NCI-H510A treated with DMSO at 0.1 percent for 48 hours (cell line): ENCODE measurements around the gene PRPS1L1.

Experiments used
- DNase-seq: peaks from one replicate; lab custom pipeline; 2025; lab: John Stamatoyannopoulos, UW

The PRPS1L1 gene

DNA sequence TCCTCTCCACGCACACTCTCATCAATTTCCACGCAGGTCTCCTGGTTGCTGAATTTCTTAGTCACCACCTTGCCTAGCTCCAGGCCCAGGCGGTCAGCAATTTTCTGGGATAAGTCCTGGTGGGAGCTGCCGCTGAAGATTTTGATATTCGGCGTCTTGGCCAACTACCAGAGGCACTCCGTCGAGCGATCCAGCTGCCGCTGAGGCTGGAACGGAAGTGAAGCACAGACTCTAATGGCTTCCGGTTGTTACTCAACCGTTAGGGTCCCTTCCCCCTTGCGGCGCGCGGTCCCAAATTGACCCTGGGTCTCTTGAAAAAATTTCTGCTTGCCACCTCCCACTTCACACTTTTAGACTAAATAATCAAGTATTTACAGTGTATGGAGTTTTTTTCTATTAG lies at the start of gene PRPS1L1:
Gene PRPS1L1, minus strand, starts transcription at position 219 of the 400 bp plus-strand sequence.
- no peak for DNase-seq

DNA sequence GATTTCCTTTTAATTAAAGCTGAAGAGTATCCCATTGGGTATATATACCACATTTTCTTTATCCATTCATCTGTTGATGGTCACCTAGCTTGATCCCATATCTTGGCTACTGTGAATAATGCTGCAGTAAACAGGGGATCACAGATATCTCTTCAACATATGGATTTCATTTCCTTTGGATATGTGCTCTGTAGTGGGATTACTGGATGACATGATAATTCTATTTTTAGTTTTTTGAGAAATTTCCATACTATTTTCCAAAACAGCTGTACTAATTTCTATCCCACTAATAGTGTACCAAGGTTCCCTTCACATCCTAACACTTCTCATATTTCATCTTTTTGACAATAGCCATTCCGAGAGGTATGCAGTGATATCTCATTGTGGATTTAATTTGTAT lies 48.8 kb upstream of the PRPS1L1 start:
- no peak for DNase-seq

DNA sequence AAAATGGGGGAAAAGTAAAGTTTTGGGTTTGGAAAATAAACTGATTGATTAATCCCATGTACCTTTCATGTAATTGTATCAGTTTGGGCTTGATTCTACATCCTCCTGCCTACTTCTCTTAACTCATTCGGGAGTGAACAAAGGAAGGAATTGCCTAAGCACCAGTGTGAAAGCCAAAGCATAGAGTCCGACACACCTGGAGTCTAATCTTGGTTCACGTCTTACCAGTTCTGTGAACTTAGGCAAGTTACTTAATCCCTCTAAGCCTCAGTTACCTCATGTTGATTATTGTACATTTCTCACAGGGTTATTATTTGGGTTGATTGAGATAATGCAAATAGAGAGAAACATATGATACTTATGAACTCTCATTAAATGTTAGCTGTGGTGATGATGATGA lies 41.1 kb upstream of the PRPS1L1 start:
- no peak for DNase-seq

DNA sequence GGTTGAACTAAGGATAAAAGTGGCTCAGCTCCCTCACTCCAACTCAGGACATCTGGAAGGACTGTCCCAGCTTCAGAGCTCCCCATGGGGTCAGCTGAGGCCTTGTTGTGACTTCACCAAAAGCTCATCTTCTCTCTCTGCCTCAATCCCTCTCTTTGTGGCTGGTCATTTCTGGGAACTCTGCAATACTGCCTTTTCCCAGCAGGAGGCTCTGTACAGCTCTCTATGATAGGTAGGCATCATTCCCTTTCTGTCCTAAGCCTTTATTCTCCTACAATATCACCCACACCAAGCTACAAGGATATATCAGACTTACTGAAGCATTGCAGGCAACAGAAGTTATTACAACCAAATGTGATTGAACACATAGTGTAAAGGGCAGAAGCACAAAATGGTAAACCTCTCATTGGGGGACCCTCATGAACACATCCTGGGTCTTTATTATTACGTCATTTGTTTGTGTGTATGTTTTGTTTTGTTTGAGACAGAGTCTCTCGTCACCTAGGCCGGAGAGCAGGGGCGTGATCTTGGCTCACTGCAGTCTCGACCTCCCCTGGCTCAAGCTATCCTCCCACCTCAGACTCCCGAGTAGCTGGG lies 36.7 kb upstream of the PRPS1L1 start:
- no peak for DNase-seq

DNA sequence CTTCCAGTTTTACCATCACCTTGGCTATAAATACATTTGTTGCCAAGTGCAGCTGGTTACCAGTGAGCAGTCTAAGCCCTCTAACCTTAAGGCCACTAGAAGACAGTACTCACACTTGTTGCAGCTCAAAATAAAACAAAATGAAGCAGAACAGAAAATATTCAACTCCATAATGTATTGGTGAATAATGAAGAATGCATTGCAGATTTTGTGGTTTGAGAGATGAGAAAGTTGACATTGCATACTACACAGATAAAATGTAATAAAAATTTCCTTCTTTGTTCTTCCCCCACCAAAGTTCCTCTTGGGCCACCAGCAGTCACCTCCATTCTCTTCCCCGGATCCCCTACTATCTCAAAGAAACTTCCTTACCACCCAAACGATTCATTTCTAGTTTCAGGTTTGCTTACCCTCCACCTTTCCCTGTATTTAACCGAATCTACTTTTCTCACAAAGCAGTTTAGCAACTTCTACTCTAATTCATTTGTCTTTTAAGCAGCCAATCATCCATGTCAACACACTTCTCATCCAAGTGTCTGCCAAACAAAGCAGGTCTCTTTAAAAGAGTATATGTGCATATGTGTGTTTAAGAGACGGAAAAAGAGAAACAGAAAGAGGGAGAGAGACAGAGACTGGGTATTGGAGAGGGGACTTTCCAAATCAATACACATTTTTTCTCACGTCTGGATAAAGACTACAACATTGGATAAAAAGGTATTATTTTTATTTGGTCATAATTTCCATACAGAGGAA lies 35.7 kb upstream of the PRPS1L1 start:
- no peak for DNase-seq

DNA sequence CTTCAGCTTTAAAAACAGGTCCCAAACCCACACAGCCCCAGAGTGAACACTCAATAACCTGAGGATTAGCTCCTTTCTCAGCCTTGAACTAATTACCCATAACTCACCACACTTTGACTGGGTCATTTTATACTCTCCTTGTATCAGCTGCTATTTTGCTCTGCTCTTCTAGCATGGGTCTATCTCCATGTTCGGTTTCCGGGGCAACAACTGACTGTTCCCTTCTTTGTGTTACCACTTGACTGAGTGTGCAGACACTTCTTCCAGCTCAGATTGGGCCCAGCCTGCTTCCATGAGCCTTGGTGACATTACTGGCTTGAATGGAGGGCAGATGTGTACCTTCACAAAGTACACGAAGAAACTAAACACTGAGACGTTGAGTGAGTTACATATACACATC lies 31.5 kb upstream of the PRPS1L1 start:
- DNase-seq, result no peak

DNA sequence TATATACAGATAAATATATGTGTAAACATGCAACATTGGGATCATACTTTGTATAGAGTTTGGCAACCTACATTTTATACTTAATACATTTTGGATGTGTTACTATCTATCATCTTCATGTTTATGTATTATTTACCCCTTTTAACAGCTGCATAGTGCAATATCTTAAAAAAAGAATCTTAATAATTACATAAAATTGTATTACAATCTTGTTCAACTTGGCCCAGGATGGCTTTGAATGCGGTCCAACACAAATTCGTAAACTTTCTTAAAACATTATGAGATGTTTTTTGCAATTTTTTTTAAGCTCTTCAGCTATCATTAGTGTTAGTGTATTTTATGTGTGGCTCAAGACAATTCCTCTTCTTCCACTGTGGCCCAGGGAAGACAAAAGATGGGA lies 26.3 kb upstream of the PRPS1L1 start:
- no peak for DNase-seq

DNA sequence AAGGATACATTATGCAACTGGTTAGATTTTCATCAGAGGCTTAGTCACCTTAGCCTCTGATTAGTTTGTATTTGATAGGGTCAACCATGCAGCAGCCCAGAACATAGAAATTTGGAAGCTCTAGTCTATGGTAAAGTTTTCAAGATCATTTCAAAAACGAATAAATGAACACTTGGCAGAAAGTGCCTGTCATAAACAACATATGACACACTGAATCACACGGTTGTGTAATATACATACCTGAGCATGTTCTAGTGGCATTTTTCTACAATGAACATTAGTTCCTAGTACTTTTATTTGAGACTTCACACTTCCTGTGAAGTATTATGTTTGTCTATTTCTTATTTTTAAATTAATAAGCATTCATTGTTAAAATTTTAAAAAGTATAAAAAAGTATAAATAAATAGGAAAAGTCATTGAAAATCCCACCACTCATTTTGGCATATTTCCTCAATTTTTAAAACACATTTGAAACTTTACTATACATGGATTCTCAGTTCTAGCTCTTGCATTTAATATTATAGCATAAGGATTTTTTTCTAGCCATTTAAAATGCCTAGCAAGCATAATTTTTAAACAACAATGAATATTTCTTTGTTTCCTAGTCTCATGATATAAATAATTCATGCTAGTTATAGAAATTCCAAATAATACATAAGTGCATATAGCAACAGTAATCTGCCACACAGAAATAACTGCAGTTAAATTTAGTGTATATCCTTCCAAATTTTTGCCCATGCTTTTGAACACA lies 25.7 kb upstream of the PRPS1L1 start:
- no peak for DNase-seq

DNA sequence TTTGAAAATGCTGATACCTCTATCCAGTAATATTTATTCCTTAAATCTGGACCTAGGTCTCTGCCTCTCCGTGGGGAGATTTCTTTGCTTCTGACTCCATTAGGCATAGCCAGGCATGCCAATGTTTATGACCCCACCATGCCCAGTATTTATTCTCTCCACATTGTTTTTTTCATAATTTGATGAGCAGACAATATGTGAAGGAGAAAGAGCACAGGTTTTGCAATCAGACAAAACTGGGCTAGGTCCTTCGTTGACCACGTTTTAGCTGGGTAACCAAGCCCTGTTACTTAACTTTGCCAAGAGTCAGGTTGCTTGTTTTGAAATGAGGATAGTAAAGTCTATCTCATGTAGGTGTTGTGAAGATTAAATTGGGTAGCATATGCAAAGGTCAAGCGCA lies 21.6 kb upstream of the PRPS1L1 start:
- no peak for DNase-seq

DNA sequence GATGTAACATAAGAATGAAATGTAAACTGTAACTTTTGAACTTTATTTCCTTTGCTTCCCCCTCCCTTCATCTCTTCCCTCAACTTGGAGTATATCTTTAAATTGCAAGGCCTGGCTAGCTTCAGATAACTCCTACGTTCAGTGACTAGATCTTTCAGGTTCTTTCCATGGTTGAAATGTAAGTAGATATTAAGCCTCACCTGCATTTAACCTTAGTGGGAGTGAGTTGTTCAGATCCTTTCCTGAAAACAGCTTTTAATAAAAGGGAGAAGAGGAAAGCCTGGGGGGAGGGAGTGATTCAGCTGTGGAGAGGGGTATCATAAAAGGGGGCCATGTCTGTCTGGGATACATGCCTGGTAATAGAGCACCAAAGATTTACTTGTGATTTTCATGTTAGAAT lies 19.0 kb upstream of the PRPS1L1 start:
- DNase-seq, result no peak

DNA sequence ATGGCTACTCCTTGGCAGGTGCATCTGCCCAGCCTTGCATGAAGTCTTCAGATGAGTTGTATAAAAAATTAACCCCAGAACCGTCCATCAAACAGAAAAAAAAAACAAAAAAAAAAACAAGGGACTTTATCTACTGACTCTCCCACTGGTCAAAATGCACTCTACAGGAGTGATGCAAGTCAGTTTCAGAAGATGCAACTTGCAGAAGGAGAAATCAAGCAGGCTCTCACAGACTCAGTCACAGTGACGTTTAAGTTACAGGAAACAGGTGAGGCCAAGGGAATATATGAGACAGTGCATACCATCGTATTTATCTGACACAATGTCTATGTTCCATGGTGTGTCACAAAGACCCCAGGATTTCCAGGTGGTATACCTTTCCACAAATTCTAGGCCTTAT lies 17.5 kb upstream of the PRPS1L1 start:
- no peak for DNase-seq

DNA sequence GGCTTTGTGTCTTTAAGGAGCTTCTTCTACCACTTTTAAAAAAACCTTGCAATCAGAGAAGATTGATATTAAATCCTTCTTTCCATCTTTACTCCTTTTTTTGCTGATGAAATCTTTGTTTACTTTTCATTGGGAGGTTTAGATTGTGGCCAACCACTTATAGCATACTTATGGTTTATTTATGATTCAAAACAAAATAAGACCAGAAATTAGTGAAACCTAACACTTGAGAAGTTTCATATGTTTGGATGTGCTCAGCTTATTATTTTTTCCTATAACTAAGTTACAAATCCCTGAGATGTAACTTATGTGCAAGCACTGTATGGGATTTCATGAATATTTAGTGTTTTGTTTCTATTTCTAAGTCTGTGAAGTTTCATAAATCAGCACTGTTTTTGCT lies 13.5 kb upstream of the PRPS1L1 start:
- DNase-seq, result no peak

DNA sequence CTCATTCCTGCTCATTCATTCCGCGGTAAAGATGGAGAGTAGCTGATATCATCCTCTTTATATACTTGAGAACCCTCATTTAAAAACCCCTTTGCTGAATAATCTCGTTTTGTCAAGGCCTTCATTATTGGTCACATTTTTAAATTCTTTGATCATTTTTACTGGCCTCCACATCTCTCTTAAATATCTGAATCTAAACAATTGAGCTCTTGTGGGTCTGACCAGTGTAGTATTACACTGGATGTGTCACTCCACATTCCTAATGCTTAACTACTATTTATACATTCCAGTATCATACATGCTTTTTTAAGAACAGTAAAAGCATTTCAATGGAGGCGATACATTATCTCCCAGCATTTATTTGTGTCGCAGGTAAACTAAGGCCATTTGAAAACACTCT lies 12.6 kb upstream of the PRPS1L1 start:
- DNase-seq, result no peak

DNA sequence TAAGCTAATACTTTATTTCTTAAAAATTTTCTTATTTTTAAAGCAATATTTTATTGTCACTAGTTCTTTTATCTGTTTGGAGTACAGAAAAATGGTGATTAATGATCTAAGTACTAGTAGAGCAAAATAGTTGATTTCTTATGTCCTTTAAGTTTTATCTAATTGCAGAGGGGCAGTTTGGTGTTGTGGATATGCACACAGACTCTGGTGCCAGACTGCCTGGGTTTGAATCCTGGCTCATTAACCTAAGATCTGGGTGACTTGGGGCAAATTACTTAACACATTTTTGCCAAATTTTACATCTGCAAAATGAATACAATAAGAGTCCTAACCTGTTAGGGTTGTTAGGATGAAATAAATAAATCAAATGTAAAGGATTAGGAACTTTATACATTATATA lies 10.7 kb upstream of the PRPS1L1 start:
- DNase-seq, result no peak

DNA sequence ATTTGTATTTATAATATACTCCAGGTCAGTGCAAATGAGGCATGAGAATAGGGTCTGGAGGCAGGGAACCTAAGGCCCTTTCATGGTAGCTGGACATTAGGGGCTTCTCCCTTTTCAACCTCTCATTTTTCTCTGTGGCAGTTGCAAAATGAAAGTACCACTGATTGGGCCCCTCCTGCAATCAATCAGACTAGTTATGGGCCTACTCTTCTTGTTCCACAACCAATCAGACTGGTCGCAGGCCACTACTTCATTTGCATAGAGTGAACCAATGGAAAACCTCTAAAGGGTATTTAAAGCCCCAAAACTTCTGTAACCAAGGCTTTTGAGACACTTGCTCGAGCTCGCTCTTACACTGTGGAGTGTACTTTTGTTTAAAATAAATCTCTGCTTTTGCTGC lies 10.0 kb upstream of the PRPS1L1 start:
- no peak for DNase-seq

DNA sequence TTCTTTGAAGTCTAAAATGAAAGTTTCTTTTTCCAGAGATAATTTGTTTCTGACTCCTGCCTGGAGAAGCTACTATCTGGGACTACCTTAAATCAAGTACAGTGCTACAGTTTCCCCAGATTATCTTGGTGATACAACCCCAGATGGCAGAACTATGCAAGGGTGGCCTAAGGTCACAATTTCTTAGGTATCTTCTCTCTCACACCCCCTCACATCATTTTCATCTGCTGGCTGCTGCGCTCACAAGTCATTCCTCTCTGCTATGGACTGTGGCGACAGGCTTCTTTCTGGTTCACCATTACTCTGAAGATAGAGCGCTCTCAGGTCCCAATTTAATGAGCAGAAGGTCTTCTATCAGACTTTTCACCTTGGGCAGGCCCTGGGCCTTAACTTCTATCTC lies 9.1 kb upstream of the PRPS1L1 start:
- DNase-seq, result no peak

DNA sequence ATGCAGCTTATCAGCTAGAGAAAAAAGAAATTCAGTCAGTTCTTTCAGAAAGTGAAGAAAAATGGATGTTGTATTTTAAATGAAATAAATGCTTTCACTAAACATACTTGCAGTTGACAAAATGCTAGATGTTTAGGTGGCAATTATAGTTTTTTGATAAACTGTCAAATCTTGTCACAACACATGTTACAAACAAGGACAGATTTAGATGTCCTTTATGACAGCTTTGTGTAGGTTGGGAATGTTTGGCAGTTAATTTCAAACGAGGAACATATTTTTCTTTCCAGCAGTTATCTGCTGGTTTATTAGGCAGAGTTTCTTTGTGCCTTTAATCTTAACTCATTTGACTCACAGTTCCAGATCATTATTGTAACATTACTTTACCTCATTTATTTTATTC lies 3.1 kb upstream of the PRPS1L1 start:
- no peak for DNase-seq

DNA sequence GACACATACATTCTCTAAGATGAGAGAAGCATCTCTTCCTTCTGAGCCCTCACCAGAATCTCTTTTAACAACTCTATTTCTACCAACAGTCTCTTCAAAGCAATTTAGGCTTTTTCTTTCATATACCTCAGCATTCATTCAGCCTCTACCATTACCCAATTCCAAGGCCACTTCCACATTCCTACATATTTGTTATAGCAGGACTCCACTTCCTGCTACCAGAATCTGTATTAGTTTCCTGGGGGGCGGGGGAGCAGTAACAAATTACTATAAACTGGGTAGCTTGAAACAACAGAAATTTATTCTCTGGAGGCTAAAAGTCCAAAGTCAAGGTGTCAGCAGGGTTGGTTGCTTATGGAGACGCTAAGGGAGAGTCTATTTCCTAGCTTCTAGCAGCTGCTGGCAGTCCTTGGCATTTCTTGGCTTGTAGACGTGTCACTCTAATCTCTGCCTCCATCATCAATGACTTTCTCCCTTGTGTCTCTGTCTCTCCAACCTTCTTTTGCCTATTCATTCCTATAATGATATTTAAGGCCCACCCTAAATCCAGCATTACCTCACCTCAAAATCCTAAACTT lies 7.4 kb downstream of the PRPS1L1 start:
- DNase-seq, result no peak

DNA sequence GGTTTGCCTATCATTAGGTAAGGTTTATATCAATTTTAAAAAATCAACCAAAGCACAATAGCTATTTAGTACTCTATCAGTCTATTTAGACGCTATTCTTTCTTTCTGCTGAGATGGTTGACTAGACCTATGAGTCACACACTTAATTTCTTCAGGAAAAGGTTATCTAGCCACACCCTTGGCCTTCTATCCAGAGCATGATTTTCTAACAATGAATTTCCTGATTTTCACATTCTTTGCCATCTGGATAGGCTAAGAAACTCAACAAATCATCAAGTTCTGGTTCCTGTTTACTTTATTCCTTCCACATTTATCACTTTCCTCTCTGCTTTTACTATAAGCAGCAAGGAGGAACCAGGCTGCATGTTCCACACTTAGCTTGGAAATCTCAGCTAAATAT lies 8.1 kb downstream of the PRPS1L1 start:
- DNase-seq, result no peak

DNA sequence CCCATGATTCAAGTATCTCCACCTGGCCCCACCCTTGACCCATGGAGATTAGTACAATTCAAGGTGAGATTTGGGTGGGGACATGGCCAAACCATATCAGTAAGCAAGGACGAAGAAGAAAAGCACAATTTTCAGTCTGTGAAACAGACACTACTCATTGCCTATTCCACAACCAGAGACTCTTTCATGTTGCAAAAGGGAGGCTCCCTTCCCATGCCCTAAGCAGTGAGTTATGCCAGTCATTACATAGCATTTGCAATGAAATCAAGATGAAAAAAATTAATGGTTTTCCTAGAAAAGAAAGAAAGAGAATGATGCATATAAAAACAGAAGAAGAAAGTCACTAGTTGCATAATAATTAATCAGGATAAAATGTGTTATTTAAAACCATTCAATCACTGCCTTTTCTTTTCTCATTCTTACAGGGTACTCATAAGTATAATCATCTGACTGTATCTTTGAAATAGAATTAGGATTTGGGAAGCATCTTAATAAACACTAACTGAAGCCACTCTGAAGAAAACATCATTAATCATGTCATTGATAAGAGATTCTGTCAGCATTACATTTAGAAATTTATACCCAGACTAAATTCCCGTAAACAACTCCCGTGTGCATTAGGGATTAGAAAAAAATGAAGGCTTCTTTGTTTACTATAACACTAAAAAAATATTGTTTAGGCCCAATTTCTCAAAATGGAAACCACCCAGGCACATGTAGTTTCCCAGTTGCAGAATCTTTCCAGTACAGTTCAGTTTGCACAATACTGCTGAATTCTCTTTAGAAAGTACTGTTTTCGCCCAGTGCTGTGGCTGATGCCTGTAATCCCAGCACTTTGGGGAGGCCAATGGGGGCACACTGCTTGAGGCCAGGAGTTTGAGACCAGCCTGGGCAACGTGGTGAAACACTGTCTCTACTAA lies 9.1 kb downstream of the PRPS1L1 start:
- no peak for DNase-seq

DNA sequence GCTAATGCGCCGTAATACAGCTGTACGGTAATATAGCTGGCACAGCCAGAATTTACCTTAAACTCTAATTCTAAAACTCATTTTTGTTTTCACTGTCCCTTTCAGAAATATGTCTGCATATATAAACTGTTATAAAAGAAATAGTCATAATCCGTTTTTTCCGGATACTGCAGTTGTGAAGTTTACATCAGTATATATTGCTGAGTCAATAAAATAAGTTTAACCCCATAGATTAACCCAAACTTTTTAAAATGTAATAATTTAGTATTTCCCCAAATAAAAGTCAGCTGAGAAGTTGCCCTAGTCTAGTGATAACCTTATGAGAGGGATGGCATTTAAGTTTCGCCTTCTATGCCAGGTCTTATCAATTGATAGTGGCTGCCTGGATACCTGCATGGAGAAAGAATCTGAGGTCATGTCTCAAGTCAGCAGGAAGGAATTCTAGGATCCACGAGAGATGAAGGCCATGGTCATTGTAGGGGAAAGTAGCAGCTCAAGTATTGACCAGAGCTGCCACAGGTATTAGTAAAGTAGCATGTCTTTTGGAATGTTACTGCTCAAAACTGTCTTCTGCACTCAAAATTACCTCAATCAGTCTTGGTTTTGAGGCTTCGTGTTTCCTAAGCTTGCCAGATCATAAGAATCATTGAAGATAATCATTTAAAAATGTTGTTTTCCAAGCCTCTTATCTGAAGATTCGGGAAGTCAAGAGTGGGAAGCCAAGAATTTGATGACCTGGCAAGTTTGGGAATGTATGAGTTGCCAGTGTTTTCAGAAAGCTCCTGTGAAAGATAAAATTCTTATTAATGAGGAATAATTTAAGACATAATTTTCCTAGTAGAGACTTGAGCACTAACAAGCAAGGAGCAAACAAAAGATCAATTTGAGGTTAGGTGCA lies 10.8 kb downstream of the PRPS1L1 start:
- no peak for DNase-seq
